Brain microvascular endothelial cell (primary cell): ENCODE data around the gene SIK2.
A peak's percentile ranks its signal among the peaks of the same experiment; 100 is the strongest.

Experiments
- DNase-seq: peaks from one replicate; pipeline ENCODE4 v3.0.0-alpha.2; 2020
- H3K27ac ChIP-seq: fragments of 250-450 bp; sonication (Bioruptor Pico); 2 replicates; pipeline ENCODE4 v1.5.1; 2020; ENCODE audit warnings: mild to moderate bottlenecking, moderate library complexity
- H3K27me3 ChIP-seq: fragments of 250-450 bp; sonication (Bioruptor Pico); replicated peaks from 2 replicates; pipeline ENCODE4 v1.5.1; 2020; ENCODE audit warnings: mild to moderate bottlenecking
- H3K36me3 ChIP-seq: fragments of 250-450 bp; sonication (Bioruptor Pico); replicated peaks from 2 replicates; pipeline ENCODE4 v1.5.1; 2020; ENCODE audit warnings: mild to moderate bottlenecking
- H3K4me3 ChIP-seq: 2 replicates; pipeline ENCODE4 v1.5.1; 2011; ENCODE audit warnings: low read depth, mild to moderate bottlenecking, control low read depth, low read length, moderate library complexity
- in situ Hi-C: cut with HindIII; loops from 2 replicates; pipeline ENCODE4 v1.10.0; 2017; ENCODE audit warnings: low sequenced_read_pairs, low pct_ligation_motif_present
- TF ChIP-seq, protein P1 (sequence below): IDR thresholded peaks from 2 replicates; pipeline ENCODE4 v1.5.1; 2011; ENCODE audit warnings: low read depth, mild to moderate bottlenecking, moderate library complexity, low read length, control low read depth, inconsistent platforms; ENCODE audit errors: missing control alignments

Gene SIK2

DNA sequence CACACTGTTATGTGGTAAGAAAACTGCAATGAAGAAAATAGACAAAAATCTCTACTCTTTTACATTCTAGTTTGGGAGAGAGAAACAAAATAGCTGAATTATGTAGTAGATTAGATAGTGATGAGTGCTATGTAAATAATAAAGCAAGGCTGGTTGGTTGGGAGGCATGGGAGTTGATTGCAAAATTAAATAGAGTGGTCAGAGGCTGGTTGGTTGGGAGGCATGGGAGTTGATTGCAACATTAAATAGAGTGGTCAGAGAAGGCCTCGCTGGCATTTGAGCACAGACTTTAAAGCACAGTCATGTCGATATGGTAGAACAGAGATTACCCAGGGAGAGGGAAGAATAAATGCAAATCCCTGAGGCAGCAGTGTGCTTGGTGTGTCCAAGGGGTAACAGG is 22.4 kb downstream of the SIK2 start:
- in situ Hi-C loops, result no loop called here
- no peaks in the 10 kb centered on the region for H3K27me3 ChIP-seq
- TF ChIP-seq, protein P1, sequence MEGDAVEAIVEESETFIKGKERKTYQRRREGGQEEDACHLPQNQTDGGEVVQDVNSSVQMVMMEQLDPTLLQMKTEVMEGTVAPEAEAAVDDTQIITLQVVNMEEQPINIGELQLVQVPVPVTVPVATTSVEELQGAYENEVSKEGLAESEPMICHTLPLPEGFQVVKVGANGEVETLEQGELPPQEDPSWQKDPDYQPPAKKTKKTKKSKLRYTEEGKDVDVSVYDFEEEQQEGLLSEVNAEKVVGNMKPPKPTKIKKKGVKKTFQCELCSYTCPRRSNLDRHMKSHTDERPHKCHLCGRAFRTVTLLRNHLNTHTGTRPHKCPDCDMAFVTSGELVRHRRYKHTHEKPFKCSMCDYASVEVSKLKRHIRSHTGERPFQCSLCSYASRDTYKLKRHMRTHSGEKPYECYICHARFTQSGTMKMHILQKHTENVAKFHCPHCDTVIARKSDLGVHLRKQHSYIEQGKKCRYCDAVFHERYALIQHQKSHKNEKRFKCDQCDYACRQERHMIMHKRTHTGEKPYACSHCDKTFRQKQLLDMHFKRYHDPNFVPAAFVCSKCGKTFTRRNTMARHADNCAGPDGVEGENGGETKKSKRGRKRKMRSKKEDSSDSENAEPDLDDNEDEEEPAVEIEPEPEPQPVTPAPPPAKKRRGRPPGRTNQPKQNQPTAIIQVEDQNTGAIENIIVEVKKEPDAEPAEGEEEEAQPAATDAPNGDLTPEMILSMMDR, result no peak
- no peak for DNase-seq
- H3K4me3 ChIP-seq, result no peak overlapping the region
- H3K27ac ChIP-seq, result no peak overlapping the region
- H3K36me3 ChIP-seq, result peaks cover 7% of the 10 kb centered on the region

DNA sequence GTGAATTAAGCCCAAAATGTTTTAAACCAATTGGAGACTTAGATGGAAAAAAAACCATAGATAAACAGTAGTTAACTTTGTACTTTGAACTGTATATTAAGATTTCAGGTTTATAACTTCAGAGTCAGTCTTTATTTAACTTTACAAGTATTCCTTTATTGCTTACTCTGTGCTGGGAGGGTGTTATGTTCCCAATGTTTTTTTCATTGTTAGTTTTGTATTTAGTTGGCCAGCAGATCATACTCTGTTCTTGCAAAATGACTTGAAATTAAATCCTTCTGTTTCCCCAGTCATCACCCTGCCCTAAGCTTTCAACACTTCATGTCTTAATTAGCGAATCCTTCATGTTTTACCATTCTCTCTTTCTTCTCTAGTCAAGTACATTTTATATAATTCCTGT is 25.3 kb downstream of the SIK2 start:
- TF ChIP-seq, protein P1, result no peak
- DNase-seq, result no peak
- no peak overlapping the region for H3K27ac ChIP-seq
- H3K36me3 ChIP-seq, result peaks cover 7% of the 10 kb centered on the region
- H3K4me3 ChIP-seq, result no peak overlapping the region
- H3K27me3 ChIP-seq, result no peaks in the 10 kb centered on the region
- in situ Hi-C loops, result no loop called here

DNA sequence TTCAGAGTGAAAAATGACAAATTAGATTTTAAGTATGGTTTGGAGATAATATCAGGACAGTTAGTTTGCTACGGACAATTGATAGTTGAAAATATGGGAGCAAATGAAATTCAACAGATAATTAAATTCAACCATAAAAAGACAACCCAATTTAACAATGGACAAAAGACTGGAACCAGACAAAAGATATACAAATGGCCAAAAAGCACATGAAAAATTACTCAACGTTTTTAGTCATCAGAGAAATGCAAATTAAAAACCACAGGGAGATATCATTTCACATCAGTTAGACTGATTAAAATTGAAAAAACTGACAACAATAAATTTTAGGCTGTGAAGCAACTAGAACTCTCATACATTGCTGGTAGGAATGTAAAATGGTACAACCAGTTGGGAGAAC is 27.2 kb downstream of the SIK2 start:
- Histone ChIP-seq H3K27ac (no peak overlapping the region), H3K36me3 (no peaks in the 10 kb centered on the region), H3K27me3 (no peaks in the 10 kb centered on the region), H3K4me3 (no peak overlapping the region)
- TF ChIP-seq, protein P1, result no peak
- in situ Hi-C loops, result no loop called here
- DNase-seq, result no peak

DNA sequence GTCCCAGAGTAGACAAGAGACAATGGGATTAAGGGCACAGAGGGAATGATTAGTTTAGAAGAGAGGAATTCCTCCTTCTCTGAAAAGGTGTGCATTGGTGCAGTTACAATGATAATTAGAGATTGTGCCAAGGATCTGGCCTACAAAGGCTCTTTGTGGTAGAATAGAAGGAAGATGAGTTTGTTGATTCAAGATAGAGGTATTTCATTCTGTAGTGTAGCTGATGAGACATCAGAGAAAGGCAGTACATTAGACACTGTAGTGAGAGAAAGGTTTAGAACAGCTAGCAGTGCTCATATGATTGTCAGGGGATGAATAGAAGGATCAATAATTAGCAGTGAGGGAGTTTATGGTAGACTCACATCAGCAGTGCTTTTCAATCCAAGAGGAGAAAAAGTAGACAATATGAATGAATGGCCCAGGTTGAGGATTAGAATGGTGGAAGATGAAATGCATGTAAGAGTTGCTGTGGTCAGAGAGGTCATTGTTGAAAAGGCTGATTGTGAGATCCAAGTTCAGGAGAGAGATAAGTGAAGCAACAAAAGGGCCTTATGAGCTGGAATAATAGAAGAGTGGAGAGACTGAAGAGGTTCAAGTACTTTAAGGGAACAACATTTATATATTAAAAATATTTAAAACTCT is 28.9 kb downstream of the SIK2 start:
- Histone ChIP-seq H3K27me3 (no peaks in the 10 kb centered on the region), H3K36me3 (no peaks in the 10 kb centered on the region), H3K4me3 (no peak overlapping the region), H3K27ac (no peak overlapping the region)
- TF ChIP-seq, protein P1, result no peak
- DNase-seq, result no peak
- in situ Hi-C loops, result no loop called here

DNA sequence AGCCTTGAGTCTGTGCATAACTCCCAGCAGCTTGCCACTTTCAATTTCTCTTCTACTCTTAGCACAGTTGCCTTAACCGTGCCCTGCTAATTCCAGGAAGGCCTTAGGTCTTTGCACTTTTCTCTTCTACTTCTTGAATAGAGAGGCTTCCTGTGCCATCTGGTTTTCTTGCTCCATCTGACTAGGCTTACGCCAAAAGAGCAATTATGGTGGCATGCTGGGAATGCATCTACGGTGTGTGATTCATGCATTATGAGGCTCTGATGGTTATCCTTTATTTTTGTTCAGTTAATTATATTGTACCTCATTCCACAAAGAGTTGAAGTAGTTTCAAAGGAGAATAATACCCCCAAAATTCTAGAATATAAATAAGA is 29.4 kb downstream of the SIK2 start:
- in situ Hi-C loops, result no loop called here
- Histone ChIP-seq H3K36me3 (no peaks in the 10 kb centered on the region), H3K27ac (no peak overlapping the region), H3K27me3 (no peaks in the 10 kb centered on the region), H3K4me3 (no peak overlapping the region)
- TF ChIP-seq, protein P1, result no peak
- DNase-seq, result peak; percentile 56

DNA sequence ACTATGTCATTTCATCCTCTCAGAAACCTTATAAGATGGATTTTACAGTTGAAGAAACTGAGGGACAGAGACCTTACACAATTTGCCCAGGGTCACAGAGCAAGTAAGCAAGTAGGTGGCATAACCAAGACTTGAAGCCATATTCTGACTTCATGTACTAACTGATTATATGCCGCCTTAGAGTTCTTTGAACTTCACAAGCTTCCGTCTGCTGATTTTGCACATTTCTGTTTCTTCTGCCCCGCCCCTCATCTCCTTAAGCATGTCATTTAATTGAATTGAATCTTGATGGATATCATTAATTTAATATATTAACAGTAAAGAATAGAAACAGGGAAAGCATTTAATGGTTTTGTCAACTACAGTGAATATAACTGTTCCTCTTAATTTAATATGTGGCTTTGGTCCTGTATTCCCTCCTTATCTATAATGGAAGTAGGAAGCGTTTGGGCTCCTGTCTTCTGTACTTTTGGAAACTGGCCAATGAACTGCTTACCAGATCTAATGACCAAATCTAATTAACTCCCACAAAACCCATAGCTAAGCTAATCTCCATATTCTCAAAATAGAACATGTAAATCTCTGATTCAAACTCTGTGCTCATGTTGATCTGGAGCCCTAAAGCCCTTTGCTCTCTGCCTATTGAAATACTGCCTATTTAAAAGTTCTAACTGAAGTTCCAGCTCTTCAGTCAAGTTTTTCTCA is 30.4 kb downstream of the SIK2 start:
- in situ Hi-C loops, result no loop called here
- no peak overlapping the region for H3K4me3 ChIP-seq
- DNase-seq, result no peak
- H3K27me3 ChIP-seq, result no peaks in the 10 kb centered on the region
- H3K27ac ChIP-seq, result no peak overlapping the region
- no peaks in the 10 kb centered on the region for H3K36me3 ChIP-seq
- TF ChIP-seq, protein P1, result no peak
